A549 treated with GW870086 at 1 μM for 4 hours (cell line): Measurements from ENCODE around the gene FAM234B. TPM values are rescaled to one million over a fixed set of nuclear protein-coding genes. Genes with fewer than 3 reads are reported as not detected.

ENCODE experiments used
- total RNA-seq: library from RNA; stranded (reverse); fragments of 200-300 nt; extraction: Qiagen RNA extraction; gene quantifications from 5 replicates; pipeline ENCODE4 v1.2.3, GENCODE V29; 2022; ENCODE audit warnings: low read depth

FAM234B gene, protein sequence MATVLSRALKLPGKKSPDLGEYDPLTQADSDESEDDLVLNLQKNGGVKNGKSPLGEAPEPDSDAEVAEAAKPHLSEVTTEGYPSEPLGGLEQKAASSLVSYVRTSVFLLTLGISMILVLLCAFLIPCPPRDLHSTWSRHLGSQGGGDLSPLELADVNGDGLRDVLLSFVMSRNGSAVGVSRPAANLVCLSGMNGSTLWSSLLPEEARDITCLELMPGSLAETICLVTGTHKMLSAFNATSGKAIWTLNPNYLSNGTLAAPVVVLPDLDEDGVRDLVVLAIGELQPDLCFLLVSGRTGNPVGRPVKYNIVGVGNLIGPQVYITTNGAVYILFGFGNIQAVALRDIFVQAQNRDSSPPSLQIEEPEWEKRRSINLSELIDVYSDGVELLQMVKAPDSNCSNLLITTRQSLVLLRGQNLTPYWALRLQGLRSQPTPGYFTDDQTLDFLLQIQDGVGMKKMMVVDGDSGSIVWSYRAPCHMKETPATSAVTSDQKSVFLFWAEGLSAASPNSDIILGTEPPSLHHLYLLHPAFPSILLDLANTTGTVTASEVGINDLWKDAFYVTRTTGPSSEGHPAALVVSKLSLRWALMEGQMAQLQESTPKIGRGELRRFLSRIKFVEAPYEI
- total RNA-seq, result 3.8 to 4.6 TPM (median 3.9 TPM) in 5 replicates

DNA sequence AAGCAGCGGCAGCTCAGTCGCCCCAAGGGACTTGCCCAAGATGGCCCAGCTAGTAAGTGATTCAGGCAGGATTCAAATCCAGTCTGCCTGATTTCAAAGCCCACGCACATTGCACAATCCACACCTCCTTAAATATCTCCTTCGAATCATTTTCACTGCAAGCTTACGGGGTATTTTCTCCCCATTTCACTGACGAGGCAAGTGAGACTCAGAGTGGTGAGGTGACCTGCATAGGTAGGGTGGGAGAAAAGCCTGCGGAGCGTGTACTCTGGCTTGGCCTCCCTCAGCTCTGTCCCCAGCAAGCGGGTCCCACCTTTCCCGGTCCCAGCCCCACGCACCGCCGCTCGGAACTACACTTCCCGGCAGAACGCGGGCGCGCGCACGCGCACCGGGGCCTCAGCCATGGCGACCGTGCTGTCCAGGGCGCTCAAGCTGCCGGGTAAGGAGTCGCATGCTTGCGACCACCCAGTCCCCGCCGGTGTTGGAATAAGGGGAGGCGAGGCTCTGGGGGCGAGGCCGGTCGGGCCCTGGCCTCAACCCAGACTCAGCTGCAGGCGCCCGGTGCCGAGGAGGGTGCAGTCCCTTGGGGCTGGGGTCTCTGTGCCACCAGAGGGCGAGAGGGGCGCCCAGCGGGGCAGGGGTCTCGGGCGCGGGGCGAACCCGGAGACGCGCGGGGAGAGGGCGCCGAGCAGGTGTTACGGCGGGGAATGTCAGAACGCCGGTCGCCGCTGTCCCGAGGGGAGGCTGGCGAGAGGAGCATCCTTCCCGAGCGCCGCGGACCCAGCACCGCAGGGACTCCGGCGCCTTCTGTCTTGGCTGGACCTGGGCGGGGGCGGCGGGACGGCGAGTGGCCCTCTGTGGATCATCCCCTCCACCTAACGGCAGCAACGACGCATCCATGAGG is at the start of gene FAM234B:
Gene FAM234B, plus strand, starts transcription at position 380 of the 904 bp plus-strand sequence. Its CDS starts 23 bp downstream, at position 403.

DNA sequence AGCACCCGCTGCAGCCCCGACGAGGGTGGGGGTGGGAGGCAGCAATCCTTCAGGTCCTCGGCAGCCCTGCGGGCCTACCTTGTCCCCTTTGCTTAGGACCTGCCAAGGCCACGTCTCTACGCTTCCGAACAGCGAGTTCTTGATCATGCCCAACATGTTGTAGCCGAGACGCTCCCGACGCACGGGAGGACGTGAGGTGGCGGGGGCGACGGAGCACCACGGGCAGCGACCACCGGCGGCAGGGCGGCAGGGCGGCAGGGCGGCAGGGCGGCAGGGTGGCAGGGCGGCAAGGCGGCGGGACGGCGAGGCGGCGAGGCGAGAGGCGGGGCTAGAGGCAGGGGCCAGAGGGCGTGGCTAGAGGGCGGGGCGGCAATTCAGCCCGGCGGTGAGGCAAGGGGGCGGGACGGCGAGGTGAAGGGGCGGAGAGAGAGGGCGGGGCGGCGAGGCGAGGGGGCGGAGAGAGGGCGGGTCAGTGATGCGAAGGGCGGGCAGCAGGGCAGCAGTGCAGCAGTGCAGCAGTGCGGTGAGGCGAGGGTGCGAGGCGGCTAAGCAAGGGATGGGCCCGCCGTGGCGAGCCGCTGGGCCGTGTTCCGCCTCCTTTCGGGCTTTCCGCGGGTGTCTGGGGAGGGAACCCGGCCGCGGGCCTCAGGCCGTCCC is 44.1 kb upstream of the FAM234B start, which contains the start of gene HEBP1:
Gene HEBP1, minus strand, starts transcription at position 307 of the 657 bp plus-strand sequence. Its CDS starts 151 bp downstream, at position 156.

DNA sequence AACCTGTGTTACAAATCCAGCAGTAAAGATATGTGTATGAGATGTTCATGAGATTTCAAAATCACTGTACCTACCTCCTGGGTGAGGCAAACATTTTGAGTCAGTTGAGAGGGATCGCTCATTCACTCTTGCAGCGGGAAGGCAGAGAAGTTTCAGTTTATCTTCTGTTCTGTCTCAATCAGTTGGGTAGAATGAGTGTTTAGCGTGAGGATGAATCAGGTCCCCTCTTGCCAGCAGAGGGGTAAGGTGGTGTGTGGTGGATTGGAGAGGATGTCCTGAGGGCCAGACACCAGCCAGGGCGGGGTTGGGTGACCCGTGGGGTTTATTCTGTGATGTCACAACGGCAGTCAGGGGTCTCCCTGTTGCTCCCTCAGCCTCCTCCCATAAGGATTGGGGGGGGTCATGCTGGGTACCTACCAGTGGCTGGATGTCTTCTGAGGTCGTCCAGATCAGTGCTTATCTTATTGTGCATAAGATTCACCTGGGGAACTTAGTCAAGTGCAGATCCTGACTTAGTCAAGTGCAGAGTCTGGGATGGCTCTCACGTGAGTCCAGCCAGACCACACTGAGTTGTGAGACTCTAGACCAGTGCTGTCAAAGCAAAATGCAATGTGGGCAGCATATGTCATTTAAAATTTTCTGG is 59.3 kb downstream of the FAM234B start, which contains the start of gene GSG1:
Gene GSG1, minus strand, starts transcription at position 277 of the 643 bp plus-strand sequence. Its CDS starts 155 bp downstream, at position 122.

Other genes starting within 250 kb of the FAM234B start
- 79.5 to 96.7 TPM (median 84.8 TPM) in 5 replicates for gene DDX47, start 231.0 kb upstream of the FAM234B start, total RNA-seq
- gene GPRC5A, start 152.8 kb upstream of the FAM234B start, total RNA-seq, result 263 to 406 TPM (median 370 TPM) in 5 replicates
- 0.22 TPM in 1 of 5 replicates, not detected in the others for gene GPRC5D, start 92.2 kb upstream of the FAM234B start, total RNA-seq
- 54.0 to 58.6 TPM (median 55.4 TPM) in 5 replicates for gene HEBP1, start 44.1 kb upstream of the FAM234B start, total RNA-seq
- gene GSG1, start 59.3 kb downstream of the FAM234B start, total RNA-seq, result 0.33 to 0.90 TPM (median 0.54 TPM) in 5 replicates
- gene EMP1, start 152.3 kb downstream of the FAM234B start, total RNA-seq, result 110 to 172 TPM (median 159 TPM) in 5 replicates